ENCODE results near the gene ARL13B. TPM values are rescaled to one million over a fixed set of nuclear protein-coding genes. Genes with fewer than 3 reads are reported as not detected.

The ARL13B gene
- total RNA-seq, 4 donors from 2014 or later: 6.6 to 10.4 (median 9.4) TPM

DNA sequence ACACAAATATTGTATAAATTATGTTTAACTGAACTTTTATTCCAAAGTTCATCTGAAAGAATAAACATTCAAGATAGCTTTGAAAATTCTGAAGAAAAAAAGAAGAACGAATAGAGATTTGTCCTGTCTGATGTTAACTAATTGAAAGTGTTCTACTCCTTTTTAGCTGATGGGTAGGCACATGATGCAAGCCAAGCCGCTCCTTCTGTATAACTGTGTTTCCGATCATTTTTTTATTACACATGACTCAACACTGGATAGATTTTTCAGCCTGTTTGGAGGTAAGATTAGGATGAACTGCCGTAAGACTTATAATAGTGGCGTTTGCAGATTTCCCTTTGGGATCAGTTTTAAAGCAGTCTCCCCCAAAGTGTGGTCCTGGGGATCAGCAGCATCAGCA lies 101.9 kb downstream of the ARL13B start:
- TF ChIP-seq CTCF (IDR thresholded peaks at IDR 0.05; ENCODE audit: low read depth): no peak

DNA sequence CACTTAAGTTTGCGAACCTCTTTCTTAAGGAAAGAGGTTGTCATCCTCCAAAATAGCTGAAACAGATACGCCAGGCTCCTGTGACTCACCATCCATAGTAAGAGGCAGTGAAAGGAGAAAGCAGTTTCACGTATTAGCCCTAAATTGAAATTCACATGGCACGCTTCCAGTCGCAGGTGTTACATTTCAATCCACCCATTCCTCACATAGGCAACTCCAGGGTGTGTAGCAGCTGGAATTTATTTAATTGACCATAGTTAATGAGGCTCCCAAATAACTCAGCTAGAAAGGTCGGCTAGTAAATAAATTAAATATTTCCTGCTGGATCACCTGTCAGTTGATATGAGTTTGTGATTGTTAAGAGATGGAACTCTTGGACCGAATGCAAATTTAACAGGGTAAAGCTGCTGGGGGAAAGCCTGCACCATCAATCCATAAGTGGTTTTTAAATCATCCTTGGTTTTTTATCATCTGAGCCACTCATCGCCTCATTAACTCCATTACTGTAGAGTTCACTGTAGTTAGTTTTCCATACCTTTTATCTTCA lies 102.5 kb downstream of the ARL13B start:
- no peak for TF ChIP-seq CTCF (IDR thresholded peaks at IDR 0.05; ENCODE audit: low read depth)

DNA sequence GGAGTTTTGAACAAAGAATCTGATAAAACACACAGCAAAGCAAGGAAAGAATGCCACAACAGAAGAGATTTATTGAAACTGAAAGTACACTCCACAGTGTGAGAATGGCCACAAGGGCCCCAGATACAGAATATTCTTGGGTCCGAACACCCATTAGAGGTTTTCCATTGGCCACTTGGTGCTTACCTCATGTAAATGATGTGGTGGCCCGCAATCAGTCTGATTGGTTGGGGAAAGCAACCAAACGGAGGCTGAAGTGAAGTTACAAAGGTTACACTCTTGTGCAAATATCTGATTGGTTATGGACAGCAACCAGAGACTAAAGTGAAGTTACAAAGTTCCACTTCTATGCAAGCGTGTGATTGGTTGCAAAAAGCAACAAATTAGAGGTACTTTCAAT lies 103.3 kb downstream of the ARL13B start:
- TF ChIP-seq CTCF (IDR thresholded peaks at IDR 0.05; ENCODE audit: low read depth): no peak

GRCh38 chr3:94089126-94089525 lies 109.2 kb downstream of the ARL13B start:
- no peak for TF ChIP-seq CTCF (IDR thresholded peaks at IDR 0.05; ENCODE audit: low read depth)

- no peak for TF ChIP-seq CTCF (IDR thresholded peaks at IDR 0.05; ENCODE audit: low read depth)
Observed at GRCh38 chr3:94092086-94092485, 112.1 kb downstream of the ARL13B start.

DNA sequence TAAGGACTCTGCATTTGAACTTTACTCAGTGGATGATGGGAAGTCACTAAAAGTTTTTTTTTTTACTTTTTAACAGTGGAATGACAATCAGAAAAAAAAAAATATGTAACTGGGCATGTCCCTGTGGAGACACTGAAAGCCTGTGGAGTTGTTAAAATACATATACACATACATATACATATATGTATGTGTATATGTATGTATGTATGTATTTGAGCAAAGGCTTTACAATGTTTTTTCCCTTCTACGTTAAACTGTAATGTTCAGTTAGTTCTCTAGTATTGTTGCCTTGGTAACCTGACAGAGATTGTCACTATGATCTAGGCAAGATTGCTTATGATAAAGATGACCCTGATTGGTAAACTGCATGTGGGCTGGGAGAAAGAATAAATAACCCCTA lies 113.2 kb downstream of the ARL13B start:
- TF ChIP-seq CTCF (IDR thresholded peaks at IDR 0.05; ENCODE audit: low read depth): no peak

DNA sequence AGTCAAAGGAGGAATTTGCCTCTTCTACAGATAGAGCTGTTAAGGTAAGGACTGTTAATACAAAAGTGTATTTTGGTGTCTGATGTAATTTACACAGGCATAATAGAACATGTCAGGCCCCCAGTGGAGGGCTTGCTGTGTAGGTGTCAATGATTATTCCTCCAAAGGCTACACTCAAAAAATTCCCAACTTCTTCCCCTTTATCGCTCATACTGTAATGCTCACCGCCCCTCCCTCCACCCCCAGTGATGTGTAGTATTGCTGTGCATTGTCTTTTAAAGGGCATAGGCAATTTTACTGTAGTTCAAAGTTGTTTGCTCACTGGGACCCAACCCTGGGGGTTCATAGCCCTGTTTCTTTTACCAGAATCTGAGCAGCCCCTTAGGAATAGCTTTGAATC lies 115.2 kb downstream of the ARL13B start:
- no peak for TF ChIP-seq CTCF (IDR thresholded peaks at IDR 0.05; ENCODE audit: low read depth)
